IMR-90 (cell line): ENCODE results near the gene PEX14. TPM values are rescaled to one million over a fixed set of nuclear protein-coding genes. Genes with fewer than 3 reads are reported as not detected.

Source experiments
- ATAC-seq: fragments of 200-7000 bp; cut with Tn5 transposase; 2 replicates; pipeline ENCODE4 v1.9.1; 2020; ENCODE audit warnings: low read depth, mild to moderate bottlenecking, moderate library complexity
- BruUV-seq: library from RNA; stranded (reverse); fragments of 400-500 nt; replicated peaks from 2 replicates; lab custom pipeline; 2021; lab: Mats Ljungman, UMichigan
- CTCF ChIA-PET: fragments of 300-600 bp; formaldehyde crosslinking; extraction: SDS; loops from one replicate; lab custom pipeline; 2021; ENCODE audit warnings: antibody characterized with exemption; lab: Yijun Ruan, JAX
- POLR2A ChIA-PET: fragments of 300-600 bp; sonication (Branson Sonifier 250); formaldehyde crosslinking; loops from one replicate; lab custom pipeline; 2022; ENCODE audit warnings: antibody characterized with exemption; ENCODE audit not compliant: unreplicated experiment; lab: Charles Lee
- DNase-seq: peaks from one replicate; pipeline ENCODE4 v3.0.0; 2013
- H2AFZ ChIP-seq: replicated peaks from 2 replicates; pipeline ENCODE3; 2013; ENCODE audit warnings: low read length, mild to moderate bottlenecking; ENCODE audit not compliant: poor library complexity
- H2AK5ac ChIP-seq: 2 replicates; pipeline ENCODE4 v1.6.1; 2013; ENCODE audit warnings: low read depth, low read length, inconsistent platforms
- H2AK9ac ChIP-seq: replicated peaks from 2 replicates; pipeline ENCODE3; 2013; ENCODE audit warnings: mild to moderate bottlenecking, low read depth, low read length, moderate library complexity; ENCODE audit not compliant: poor library complexity
- H2BK120ac ChIP-seq: 2 replicates; pipeline ENCODE4 v1.6.1; 2013; ENCODE audit warnings: low read depth, low read length, inconsistent platforms
- H2BK15ac ChIP-seq: 3 replicates; pipeline ENCODE4 v1.6.1; 2013; ENCODE audit warnings: low read depth, low read length, inconsistent platforms
- H2BK20ac ChIP-seq: 2 replicates; pipeline ENCODE4 v1.6.1; 2013; ENCODE audit warnings: low read depth, mild to moderate bottlenecking, inconsistent platforms, low read length, moderate library complexity
- H2BK5ac ChIP-seq: 2 replicates; pipeline ENCODE4 v1.6.1; 2013; ENCODE audit warnings: mild to moderate bottlenecking, low read depth, low read length, inconsistent platforms; ENCODE audit not compliant: poor library complexity, severe bottlenecking
- H3K14ac ChIP-seq: replicated peaks from 2 replicates; pipeline ENCODE4 v1.6.1; 2013; ENCODE audit warnings: low read depth, low read length, inconsistent platforms
- H3K18ac ChIP-seq: 2 replicates; pipeline ENCODE4 v1.6.1; 2013; ENCODE audit warnings: low read depth, low read length, control low read depth
- H3K23ac ChIP-seq: 2 replicates; pipeline ENCODE4 v1.6.1; 2013; ENCODE audit warnings: low read depth, low read length, inconsistent platforms
- H3K27ac ChIP-seq: 2 replicates; pipeline ENCODE4 v1.5.1; 2013; ENCODE audit warnings: mild to moderate bottlenecking, control low read depth, low read length; ENCODE audit not compliant: insufficient read depth
- H3K27me3 ChIP-seq: 2 replicates; pipeline ENCODE4 v1.6.1; 2013; ENCODE audit warnings: low read length; ENCODE audit not compliant: control insufficient read depth, insufficient read depth
- H3K36me3 ChIP-seq: 2 replicates; pipeline ENCODE4 v1.6.1; 2013; ENCODE audit warnings: low read length, mixed read lengths; ENCODE audit not compliant: control insufficient read depth, insufficient read depth
- H3K4ac ChIP-seq: 2 replicates; pipeline ENCODE4 v1.6.1; 2013; ENCODE audit warnings: low read depth, low read length, inconsistent platforms
- H3K4me1 ChIP-seq: 2 replicates; pipeline ENCODE4 v1.6.1; 2013; ENCODE audit warnings: low read length, mixed read lengths; ENCODE audit not compliant: control insufficient read depth, insufficient read depth
- H3K4me2 ChIP-seq: 2 replicates; pipeline ENCODE4 v1.6.1; 2013; ENCODE audit warnings: low read depth, mild to moderate bottlenecking, control low read depth, low read length, moderate library complexity
- H3K4me3 ChIP-seq: 2 replicates; pipeline ENCODE4 v1.5.1; 2013; ENCODE audit warnings: low read depth, mild to moderate bottlenecking, control low read depth, low read length, moderate library complexity; ENCODE audit not compliant: insufficient read depth
- H3K56ac ChIP-seq: 2 replicates; pipeline ENCODE4 v1.6.1; 2013; ENCODE audit warnings: low read length, inconsistent platforms; ENCODE audit not compliant: insufficient read depth; ENCODE audit errors: extremely low read depth
- H3K79me1 ChIP-seq, 2 experiments: 2 replicates each; pipeline ENCODE4 v1.6.1; 2013; ENCODE audit warnings: low read length in 2 of 2, inconsistent platforms in 1 of 2, low read depth in 1 of 2
- H3K9ac ChIP-seq: 2 replicates; pipeline ENCODE4 v1.6.1; 2013; ENCODE audit warnings: low read depth, low read length, control low read depth
- H3K9me1 ChIP-seq: 2 replicates; pipeline ENCODE4 v1.6.1; 2013; ENCODE audit warnings: low read length, inconsistent platforms; ENCODE audit not compliant: insufficient read depth
- H3K9me3 ChIP-seq: 2 replicates; pipeline ENCODE4 v1.6.1; 2013; ENCODE audit warnings: low read length; ENCODE audit not compliant: control insufficient read depth, insufficient read depth
- H4K20me1 ChIP-seq: 2 replicates; pipeline ENCODE4 v1.6.1; 2013; ENCODE audit warnings: low read length, inconsistent platforms; ENCODE audit not compliant: insufficient read depth
- H4K5ac ChIP-seq: 2 replicates; pipeline ENCODE4 v1.6.1; 2013; ENCODE audit warnings: mild to moderate bottlenecking, low read depth, low read length, control low read depth
- H4K8ac ChIP-seq, 2 experiments: 2 replicates each; pipeline ENCODE4 v1.6.1; 2013; ENCODE audit warnings: low read depth in 2 of 2, low read length in 2 of 2, control low read depth in 1 of 2, inconsistent platforms in 1 of 2
- H4K91ac ChIP-seq: 2 replicates; pipeline ENCODE4 v1.6.1; 2013; ENCODE audit warnings: low read depth, low read length, inconsistent platforms; ENCODE audit not compliant: insufficient read depth
- CEBPB ChIP-seq: IDR thresholded peaks from 2 replicates; pipeline ENCODE4 v1.6.1; 2012; ENCODE audit warnings: low read depth, low read length, improper control_type of control experiment
- MAZ ChIP-seq: IDR thresholded peaks from 2 replicates; pipeline ENCODE4 v1.6.1; 2012; ENCODE audit warnings: low read depth, mild to moderate bottlenecking, low read length, improper control_type of control experiment, moderate library complexity, borderline replicate concordance
- NFE2L2 ChIP-seq: fragments of 150-350 bp; IDR thresholded peaks from 2 replicates; pipeline ENCODE4 v1.6.1; 2016; ENCODE audit warnings: low read depth, mild to moderate bottlenecking, low read length
- RFX5 ChIP-seq: IDR thresholded peaks from 2 replicates; pipeline ENCODE4 v1.8.0; 2012; ENCODE audit warnings: low read depth, mild to moderate bottlenecking, low read length, moderate library complexity
- SMC3 ChIP-seq: fragments of 150-350 bp; IDR thresholded peaks from 2 replicates; pipeline ENCODE4 v1.6.1; 2016; ENCODE audit warnings: low read depth, mild to moderate bottlenecking, antibody characterized with exemption, low read length, moderate library complexity
- WGBS, 2 experiments: methylation state at CpG; one replicate each; pipeline versions ENCODE4 v1.1.5 to v1.1.7; 2013; ENCODE audit warnings: missing lambda C conversion rate in 2 of 2; ENCODE audit not compliant: insufficient read length in 1 of 2; ENCODE audit errors: extremely low coverage in 2 of 2; 5-methylcytosine and 5-hydroxymethylcytosine counted together
- dilution Hi-C: fragments of 300-500 bp; cut with HindIII; formaldehyde crosslinking; loops from one replicate; pipeline ENCODE4 v1.14.3; 2018; ENCODE audit warnings: low sequenced_read_pairs; ENCODE audit not compliant: unreplicated experiment
- in situ Hi-C: fragments of 300-500 bp; cut with MboI; formaldehyde crosslinking; loops from 3 replicates; pipeline ENCODE4 v1.14.3; 2019; ENCODE audit warnings: low sequenced_read_pairs, inconsistent platforms, mixed read lengths
- intact Hi-C: fragments of 100-400 bp; cut with micrococcal nuclease; formaldehyde crosslinking; loops from 2 replicates; pipeline ENCODE4 v1.10.0; 2022
- polyA plus RNA-seq, 3 experiments: library from polyadenylated mRNA; depleted of rRNA; stranded (reverse); fragments of >200 nt; gene quantifications; 2 replicates each; pipeline ENCODE4 v1.2.3, GENCODE V29; 2012; ENCODE audit warnings: low replicate concordance in 1 of 3
- total RNA-seq: library from RNA; depleted of rRNA; stranded (reverse); fragments of >200 nt; gene quantifications from 2 replicates; pipeline ENCODE4 v1.2.3, GENCODE V29; 2012
- TF ChIP-seq, protein P1 (sequence below): fragments of 150-350 bp; IDR thresholded peaks from 2 replicates; pipeline ENCODE4 v1.6.1; 2017; ENCODE audit warnings: mild to moderate bottlenecking, antibody characterized with exemption, low read length, low read depth

PEX14 gene
- total and polyA plus RNA-seq, 2 of the 4 experiments (the other 2 are of a cell fraction): 9.5 to 22.5 TPM

DNA sequence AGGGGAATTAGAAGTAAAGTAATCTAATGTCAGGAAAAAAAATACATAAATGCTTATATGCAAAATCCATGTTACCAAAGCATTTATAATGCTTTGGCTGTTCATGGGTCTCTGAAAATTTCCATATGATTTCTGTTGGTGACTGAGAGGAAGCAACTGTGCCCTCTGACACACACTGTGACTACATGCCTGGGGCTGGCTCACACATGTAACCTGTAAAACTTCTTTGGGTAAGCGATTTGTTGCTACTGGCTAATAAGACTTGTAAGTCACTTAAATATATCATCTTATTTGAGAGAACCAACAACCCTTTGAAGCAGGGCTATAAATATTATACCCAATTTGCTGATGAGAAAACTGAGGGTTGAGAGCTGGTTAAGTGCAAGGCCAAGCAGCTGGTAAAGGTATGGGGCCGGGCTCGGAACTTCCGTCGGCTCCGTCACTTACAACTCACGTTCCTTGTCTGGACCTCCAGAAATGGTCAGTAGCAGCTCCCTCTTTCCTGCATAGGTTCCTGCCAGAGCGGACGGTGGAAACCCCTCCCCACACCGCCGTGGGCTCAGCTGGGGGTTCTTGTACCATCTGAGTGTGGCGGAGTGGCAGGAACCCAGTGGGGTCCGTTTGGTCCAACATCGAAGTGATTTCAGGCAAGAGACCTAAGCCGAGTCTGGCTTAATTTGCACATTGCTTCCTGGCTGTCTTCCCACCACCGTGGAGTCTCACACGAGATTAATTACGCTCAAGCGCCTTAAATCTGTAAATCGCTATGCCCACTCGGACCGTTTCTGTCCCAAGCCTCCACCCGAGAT lies 3.1 kb upstream of the PEX14 start:
- H3K4me3 ChIP-seq: peak overlapping the region; percentile 78
- peaks cover 13% of the 10 kb centered on the region for H3K36me3 ChIP-seq
- peak overlapping the region; percentile 97 for H3K4me2 ChIP-seq
- H3K14ac ChIP-seq: peak overlapping the region; percentile 67
- TF ChIP-seq, protein P1, sequence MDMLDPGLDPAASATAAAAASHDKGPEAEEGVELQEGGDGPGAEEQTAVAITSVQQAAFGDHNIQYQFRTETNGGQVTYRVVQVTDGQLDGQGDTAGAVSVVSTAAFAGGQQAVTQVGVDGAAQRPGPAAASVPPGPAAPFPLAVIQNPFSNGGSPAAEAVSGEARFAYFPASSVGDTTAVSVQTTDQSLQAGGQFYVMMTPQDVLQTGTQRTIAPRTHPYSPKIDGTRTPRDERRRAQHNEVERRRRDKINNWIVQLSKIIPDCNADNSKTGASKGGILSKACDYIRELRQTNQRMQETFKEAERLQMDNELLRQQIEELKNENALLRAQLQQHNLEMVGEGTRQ: no peak
- TF ChIP-seq CEBPB (no peak), RFX5 (no peak), NFE2L2 (no peak), MAZ (no peak), SMC3 (no peak)
- no peak overlapping the region for H2BK5ac ChIP-seq
- no peak overlapping the region for H2BK120ac ChIP-seq
- in situ Hi-C loops: no loop called here
- peak overlapping the region; percentile 95 for H2AFZ ChIP-seq
- ChIA-PET POLR2A (no interaction called here), CTCF (no interaction called here)
- H3K27ac ChIP-seq: peak overlapping the region; percentile 41; the same call in 1 of the 2 replicates
- H2AK5ac ChIP-seq: peak overlapping the region; percentile 52; the same call in 1 of the 2 replicates
- peak overlapping the region; percentile 37 for H2AK9ac ChIP-seq
- WGBS, 2 experiments: 0% methylated on average over 4 of the region's 23 CpGs; no CpG with 5 or more reads in 1 of the 2 experiments
- no peaks in the 10 kb centered on the region for H4K20me1 ChIP-seq
- H3K4ac ChIP-seq: peak overlapping the region; percentile 59
- ATAC-seq (no peak), DNase-seq (peak; percentile 33)
- intact Hi-C loops: no loop called here
- H2BK20ac ChIP-seq: no peak overlapping the region
- no peak overlapping the region for H3K18ac ChIP-seq
- H3K23ac ChIP-seq: peak overlapping the region; percentile 25
- dilution Hi-C loops: no loop called here
- peaks cover 13 to 30% of the 10 kb centered on the region in 2 experiments for H3K79me1 ChIP-seq
- peak overlapping the region; percentile 2; the same call in 1 of the 2 replicates for H4K5ac ChIP-seq
- no peak overlapping the region; the same call in 1 of the 2 replicates for H3K56ac ChIP-seq
- no peaks in the 10 kb centered on the region; the same call in 1 of the 2 replicates for H3K9me1 ChIP-seq
- no peak overlapping the region for H2BK15ac ChIP-seq
- no peaks in the 10 kb centered on the region for H3K9me3 ChIP-seq
- H3K9ac ChIP-seq: peak overlapping the region; percentile 79
- no peaks in the 10 kb centered on the region; the same call in 1 of the 2 replicates for H3K4me1 ChIP-seq
- peak overlapping the region; percentile 25 to 71 for H4K8ac ChIP-seq
- no TSS peak for BruUV-seq
- 0 out of 2 replicates have a peak overlapping the region, but pooled peaks have one; percentile 5 for H4K91ac ChIP-seq
- no peaks in the 10 kb centered on the region for H3K27me3 ChIP-seq
